IPS DF 6.9 (cell line): ENCODE measurements around the gene MREG.
"Not testable (repeated sequence)": the region's sequence is repeated elsewhere in the genome, so short reads cannot be mapped to it uniquely, and the experiment has no call there.

ENCODE experiments used
- DNase-seq: peaks from one replicate; pipeline ENCODE4 v3.0.0-alpha.2; 2013; ENCODE audit warnings: low read depth, low spot score
- H3K27ac ChIP-seq: one replicate; pipeline ENCODE4 v1.5.1; 2013; ENCODE audit warnings: low read length, control low read depth
- H3K27me3 ChIP-seq: 2 replicates; pipeline ENCODE4 v1.6.1; 2013; ENCODE audit warnings: mild to moderate bottlenecking, low read length; ENCODE audit not compliant: control insufficient read depth, insufficient read depth
- H3K36me3 ChIP-seq: 2 replicates; pipeline ENCODE4 v1.6.1; 2013; ENCODE audit warnings: low read length; ENCODE audit not compliant: control insufficient read depth, insufficient read depth
- H3K4me1 ChIP-seq: 2 replicates; pipeline ENCODE4 v1.6.1; 2013; ENCODE audit warnings: low read length; ENCODE audit not compliant: control insufficient read depth, insufficient read depth
- H3K4me3 ChIP-seq: 2 replicates; pipeline ENCODE4 v1.5.1; 2013; ENCODE audit warnings: mild to moderate bottlenecking, low read length
- H3K9me3 ChIP-seq: 2 replicates; pipeline ENCODE4 v1.6.1; 2013; ENCODE audit warnings: low read length, inconsistent platforms; ENCODE audit not compliant: control insufficient read depth, insufficient read depth
- WGBS: extraction: QIAGEN DNeasy Blood & Tissue Kit; methylation state at CpG from one replicate; pipeline ENCODE4 v1.1.7; 2013; ENCODE audit warnings: mixed read lengths, missing lambda C conversion rate; ENCODE audit not compliant: insufficient read length, insufficient coverage; 5-methylcytosine and 5-hydroxymethylcytosine counted together

Gene MREG

GRCh38 chr2:215988556-215989207 is 24.7 kb downstream of the MREG start:
- not testable (repeated sequence) for H3K27me3 ChIP-seq, H3K4me3 ChIP-seq, H3K27ac ChIP-seq, H3K4me1 ChIP-seq, H3K36me3 ChIP-seq, H3K9me3 ChIP-seq, DNase-seq
- WGBS: no CpG with 5 or more reads among the region's 5 CpGs

GRCh38 chr2:215985257-215985656 is 28.1 kb downstream of the MREG start:
- DNase-seq: no peak
- H3K36me3 ChIP-seq: no peaks in the 10 kb centered on the region
- no CpG with 5 or more reads among the region's 1 CpG for WGBS
- H3K27me3 ChIP-seq: no peaks in the 10 kb centered on the region
- no peak overlapping the region for H3K27ac ChIP-seq
- no peaks in the 10 kb centered on the region for H3K4me1 ChIP-seq
- H3K9me3 ChIP-seq: no peaks in the 10 kb centered on the region
- no peak overlapping the region for H3K4me3 ChIP-seq

- Histone ChIP-seq H3K36me3 (no peaks in the 10 kb centered on the region), H3K27ac (no peak overlapping the region), H3K27me3 (no peaks in the 10 kb centered on the region), H3K4me3 (no peak overlapping the region), H3K4me1 (no peaks in the 10 kb centered on the region), H3K9me3 (no peaks in the 10 kb centered on the region)
- WGBS: no CpG with 5 or more reads among the region's 2 CpGs
- DNase-seq: no peak
These were observed 28.7 kb downstream of the MREG start for GRCh38 chr2:215984661-215985060.

DNA sequence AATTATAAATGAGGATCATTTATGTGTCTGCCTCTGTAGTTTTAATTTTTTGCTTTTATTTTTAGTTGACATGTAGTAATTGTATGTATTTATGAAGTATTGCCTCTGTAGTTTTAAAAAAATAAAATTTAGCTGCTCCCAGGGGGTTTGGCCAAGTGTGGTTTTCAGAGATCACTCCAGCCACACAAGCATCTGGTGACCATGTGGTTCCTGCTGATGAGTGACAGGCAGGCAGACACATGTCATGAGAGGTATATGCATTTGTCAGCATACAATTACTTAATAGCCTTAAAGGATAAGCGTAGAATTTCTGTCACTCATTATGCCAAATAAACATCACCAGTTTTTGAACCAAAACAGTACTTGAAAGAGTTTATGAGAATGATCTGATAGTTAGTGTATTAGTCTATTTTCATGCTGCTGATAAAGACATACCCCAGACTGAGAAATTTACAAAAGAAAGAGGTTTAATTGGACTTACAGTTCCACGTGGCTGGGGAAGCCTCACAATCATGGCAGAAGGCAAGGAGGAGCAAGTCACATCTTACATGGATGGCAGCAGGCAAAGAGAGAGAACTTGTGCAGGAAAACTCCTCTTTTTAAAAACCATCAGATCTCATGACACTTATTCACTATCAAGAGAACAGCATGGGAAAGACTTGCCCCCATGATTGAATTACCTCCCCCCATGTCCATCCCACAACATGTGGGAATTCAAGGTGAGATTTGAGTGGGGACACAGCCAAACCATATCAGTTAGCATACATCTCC is 29.6 kb downstream of the MREG start:
- no CpG with 5 or more reads among the region's 2 CpGs for WGBS
- Histone ChIP-seq H3K4me3 (no peak overlapping the region), H3K27ac (no peak overlapping the region), H3K36me3 (no peaks in the 10 kb centered on the region), H3K9me3 (no peaks in the 10 kb centered on the region), H3K4me1 (no peaks in the 10 kb centered on the region), H3K27me3 (no peaks in the 10 kb centered on the region)
- no peak for DNase-seq

DNA sequence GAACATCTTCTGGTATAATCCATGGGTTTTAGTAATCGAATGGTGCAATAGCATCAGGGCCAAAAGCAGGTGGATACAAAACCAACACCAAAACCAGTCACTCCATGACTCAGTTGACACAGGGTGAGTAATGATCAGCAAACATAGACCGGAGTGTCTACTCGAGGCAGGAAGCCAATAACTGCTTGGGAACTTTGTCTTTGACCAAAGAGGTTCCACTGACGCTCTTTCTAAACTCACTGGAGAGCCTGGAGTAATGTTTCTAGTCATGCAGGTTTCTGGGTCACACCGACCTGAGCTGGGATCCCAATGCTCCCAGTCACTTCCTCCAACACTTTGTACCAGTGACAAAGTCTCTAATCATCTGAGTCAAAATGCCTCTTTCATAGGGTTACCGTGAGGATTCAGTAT is 30.9 kb downstream of the MREG start:
- no CpG with 5 or more reads among the region's 6 CpGs for WGBS
- H3K36me3 ChIP-seq: no peaks in the 10 kb centered on the region
- no peak overlapping the region for H3K27ac ChIP-seq
- DNase-seq: no peak
- H3K4me1 ChIP-seq: no peaks in the 10 kb centered on the region
- no peak overlapping the region for H3K4me3 ChIP-seq
- H3K27me3 ChIP-seq: no peaks in the 10 kb centered on the region
- H3K9me3 ChIP-seq: no peaks in the 10 kb centered on the region

GRCh38 chr2:215981115-215981514 is 32.2 kb downstream of the MREG start:
- Histone ChIP-seq H3K36me3 (no peaks in the 10 kb centered on the region), H3K27ac (no peak overlapping the region), H3K4me3 (no peak overlapping the region), H3K9me3 (no peaks in the 10 kb centered on the region), H3K4me1 (no peaks in the 10 kb centered on the region), H3K27me3 (no peaks in the 10 kb centered on the region)
- no peak for DNase-seq
- WGBS: no CpG with 5 or more reads among the region's 7 CpGs

- no peaks in the 10 kb centered on the region for H3K9me3 ChIP-seq
- WGBS: no CpG with 5 or more reads among the region's 2 CpGs
- H3K4me1 ChIP-seq: no peaks in the 10 kb centered on the region
- no peak overlapping the region for H3K4me3 ChIP-seq
- no peak for DNase-seq
- H3K36me3 ChIP-seq: no peaks in the 10 kb centered on the region
- H3K27me3 ChIP-seq: no peaks in the 10 kb centered on the region
- H3K27ac ChIP-seq: no peak overlapping the region
These were observed 33.7 kb downstream of the MREG start for GRCh38 chr2:215979620-215980019.

- Histone ChIP-seq H3K4me3 (no peak overlapping the region), H3K27ac (no peak overlapping the region), H3K9me3 (no peaks in the 10 kb centered on the region), H3K4me1 (peaks cover 3% of the 10 kb centered on the region), H3K36me3 (no peaks in the 10 kb centered on the region), H3K27me3 (no peaks in the 10 kb centered on the region)
- WGBS: 100% methylated on average over 1 of the region's 2 CpGs
- no peak for DNase-seq
These were observed 38.5 kb downstream of the MREG start for GRCh38 chr2:215974700-215975429.

DNA sequence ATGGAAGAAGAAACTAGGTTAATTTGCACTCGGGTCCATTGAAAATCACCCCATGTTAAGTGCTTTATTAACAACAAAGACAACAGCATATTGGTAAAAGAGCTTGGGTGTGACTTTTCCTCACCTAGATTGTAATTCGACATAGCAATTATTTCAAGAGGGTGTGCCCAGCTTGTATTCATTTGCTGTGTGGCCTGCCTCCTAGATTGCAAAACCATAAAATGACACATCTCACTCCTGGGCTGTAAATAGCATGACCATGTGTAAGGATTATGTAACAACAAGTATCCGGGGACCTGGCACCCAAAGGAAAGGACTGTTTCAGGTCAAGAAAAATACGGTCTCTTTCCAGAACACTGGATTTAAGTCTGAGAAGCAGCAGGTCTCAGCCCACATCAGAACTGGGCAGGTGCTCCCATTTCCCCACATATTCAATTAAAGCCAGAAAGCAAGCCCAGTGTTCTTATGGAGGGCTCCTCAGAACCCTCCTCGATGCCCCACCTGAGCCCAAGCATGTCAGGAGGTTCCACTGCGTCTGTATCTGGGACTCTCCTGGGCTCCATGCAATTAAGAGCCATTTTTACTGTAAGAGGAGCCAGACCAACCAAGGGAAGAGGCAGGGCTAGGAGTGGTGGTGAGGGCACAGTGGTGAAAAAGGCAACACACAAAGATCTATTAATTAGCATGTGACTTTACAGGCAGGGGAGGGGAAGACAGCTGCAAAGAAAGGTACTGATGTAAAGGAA is 39.2 kb downstream of the MREG start:
- WGBS: no CpG with 5 or more reads among the region's 6 CpGs
- DNase-seq: no peak

DNA sequence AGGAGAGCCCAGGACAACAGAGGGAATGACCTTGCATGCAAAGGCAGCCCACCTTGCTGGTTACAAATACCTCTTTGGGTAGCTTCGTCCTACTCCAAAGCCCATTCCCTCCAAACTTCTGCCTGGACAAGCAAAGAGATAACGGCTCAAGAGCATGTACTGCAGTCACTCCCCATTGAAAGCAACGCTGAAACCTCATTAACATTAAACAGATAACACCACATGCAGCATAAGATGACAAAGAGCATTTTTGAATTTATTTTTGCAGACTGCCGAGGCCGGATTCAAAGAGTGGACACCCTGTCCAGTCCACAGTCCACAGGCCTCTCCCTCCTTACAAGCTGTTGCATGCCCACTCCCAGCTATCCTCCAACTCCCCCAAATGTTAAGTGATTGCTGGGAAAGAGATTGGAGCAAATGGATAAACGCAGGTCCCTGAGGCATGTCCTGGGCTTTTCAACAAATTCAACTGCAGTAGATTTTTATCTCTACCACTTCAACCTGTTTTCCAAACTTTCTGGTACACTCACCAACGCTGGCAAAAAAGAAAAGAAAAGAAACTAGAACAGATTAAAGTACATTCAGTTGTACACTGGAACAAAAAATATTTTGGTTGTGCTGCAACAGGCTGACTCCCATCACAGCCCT is 40.1 kb downstream of the MREG start:
- no peaks in the 10 kb centered on the region for H3K9me3 ChIP-seq
- no peak for DNase-seq
- no peaks in the 10 kb centered on the region for H3K27me3 ChIP-seq
- H3K4me3 ChIP-seq: no peak overlapping the region
- H3K27ac ChIP-seq: no peak overlapping the region
- no peaks in the 10 kb centered on the region for H3K36me3 ChIP-seq
- WGBS: no CpG with 5 or more reads among the region's 7 CpGs
- H3K4me1 ChIP-seq: peaks cover 3% of the 10 kb centered on the region

More for the DNA sequence above, 39.2 kb downstream of the MREG start:
- Histone ChIP-seq H3K36me3 (no peaks in the 10 kb centered on the region), H3K27ac (no peak overlapping the region), H3K4me1 (peaks cover 3% of the 10 kb centered on the region), H3K27me3 (no peaks in the 10 kb centered on the region), H3K9me3 (no peaks in the 10 kb centered on the region), H3K4me3 (no peak overlapping the region)
